Measurements from ENCODE around the gene DOHH.

DNA sequence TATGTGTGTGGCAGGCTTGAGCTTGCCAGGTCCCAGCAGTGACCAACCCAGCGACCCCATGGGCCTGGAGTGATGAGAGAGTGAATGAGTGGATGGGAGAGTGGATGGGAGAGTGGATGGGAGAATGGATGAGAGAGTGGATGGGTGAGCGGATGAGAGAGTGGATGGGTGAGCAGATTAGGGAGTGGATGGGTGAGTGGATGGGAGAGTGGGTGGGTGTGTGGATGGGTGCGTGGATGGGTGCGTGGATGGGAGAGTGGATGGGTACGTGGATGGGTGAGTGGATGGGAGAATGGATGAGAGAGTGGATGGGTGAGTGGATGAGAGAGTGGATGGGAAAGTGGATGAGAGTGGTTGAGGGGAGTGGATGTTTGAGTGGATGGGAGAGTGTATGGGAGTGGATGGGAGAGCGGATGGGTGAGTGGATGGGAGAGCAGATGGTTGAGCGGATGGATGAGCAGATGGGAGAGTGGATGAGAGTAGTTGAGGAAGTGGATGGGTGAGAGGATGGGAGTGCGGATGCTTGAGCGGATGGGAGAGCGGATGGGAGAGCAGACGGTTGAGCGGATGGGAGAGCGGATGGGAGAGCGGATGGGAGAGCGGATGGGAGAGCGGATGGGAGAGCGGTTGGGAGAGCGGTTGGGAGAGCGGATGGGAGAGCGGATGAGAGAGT is 28.2 kb upstream of the DOHH start:
- TF ChIP-seq, protein P1, sequence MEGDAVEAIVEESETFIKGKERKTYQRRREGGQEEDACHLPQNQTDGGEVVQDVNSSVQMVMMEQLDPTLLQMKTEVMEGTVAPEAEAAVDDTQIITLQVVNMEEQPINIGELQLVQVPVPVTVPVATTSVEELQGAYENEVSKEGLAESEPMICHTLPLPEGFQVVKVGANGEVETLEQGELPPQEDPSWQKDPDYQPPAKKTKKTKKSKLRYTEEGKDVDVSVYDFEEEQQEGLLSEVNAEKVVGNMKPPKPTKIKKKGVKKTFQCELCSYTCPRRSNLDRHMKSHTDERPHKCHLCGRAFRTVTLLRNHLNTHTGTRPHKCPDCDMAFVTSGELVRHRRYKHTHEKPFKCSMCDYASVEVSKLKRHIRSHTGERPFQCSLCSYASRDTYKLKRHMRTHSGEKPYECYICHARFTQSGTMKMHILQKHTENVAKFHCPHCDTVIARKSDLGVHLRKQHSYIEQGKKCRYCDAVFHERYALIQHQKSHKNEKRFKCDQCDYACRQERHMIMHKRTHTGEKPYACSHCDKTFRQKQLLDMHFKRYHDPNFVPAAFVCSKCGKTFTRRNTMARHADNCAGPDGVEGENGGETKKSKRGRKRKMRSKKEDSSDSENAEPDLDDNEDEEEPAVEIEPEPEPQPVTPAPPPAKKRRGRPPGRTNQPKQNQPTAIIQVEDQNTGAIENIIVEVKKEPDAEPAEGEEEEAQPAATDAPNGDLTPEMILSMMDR (optimal IDR thresholded peaks at IDR 0.05 in 1 of 3, IDR thresholded peaks at IDR 0.05 in 1 of 3, conservative IDR thresholded peaks at IDR 0.05 in 1 of 3; ENCODE audit: extremely low read depth in 1 of 3, insufficient read depth in 2 of 3, low read length in 3 of 3): no peak
- TF ChIP-seq EZH2 (IDR thresholded peaks at IDR 0.05; ENCODE audit: low read length): no peak

All from keratinocyte (primary cell).